ENCODE measurements around the gene SUOX. TPM values are rescaled to one million over a fixed set of nuclear protein-coding genes. Genes with fewer than 3 reads are reported as not detected.
"Not testable (repeated sequence)": the region's sequence is repeated elsewhere in the genome, so short reads cannot be mapped to it uniquely, and the experiment has no call there.

The SUOX gene
- total and polyA plus RNA-seq, 3 experiments from 2014 or later = 0.90 to 2.5 (median 2.3) TPM

DNA sequence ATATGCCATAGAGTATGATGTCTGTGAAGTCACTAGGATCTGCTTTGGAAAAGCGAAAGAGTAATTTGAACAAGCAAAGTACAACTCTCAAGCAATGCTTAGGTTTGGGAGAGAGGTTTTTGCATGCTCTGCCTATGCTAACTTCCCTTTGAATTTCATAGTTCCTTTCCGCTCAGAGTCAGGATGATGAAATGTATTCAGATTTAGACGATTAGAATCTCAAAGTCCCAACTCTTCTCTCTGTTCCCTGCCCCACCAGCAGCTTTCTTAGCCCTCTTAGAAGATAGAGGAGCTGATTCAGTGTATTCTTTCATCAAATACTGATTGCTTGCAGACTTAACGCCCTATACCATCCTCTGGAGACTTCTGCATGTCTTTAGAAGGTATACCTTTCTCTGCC, 11.7 kb upstream of the SUOX start:
- no peak for DNase-seq
- ChIA-PET CTCF (interaction anchor here (1.0 to 3.3 kb wide), 3 partner anchors 10 to 21 kb away, joined by 3 to 19 read pairs (median 3); no protein-coding TSS in a partner anchor), POLR2A (no interaction called here)
- Mint-ChIP-seq H3K36me3 (peaks cover 0 to 71% (median 12%) of the 10 kb centered on the region in 3 donors), H3K27me3 (no peaks in the 10 kb centered on the region), H3K4me3 (no peak overlapping the region), H3K9me3 (no peaks in the 10 kb centered on the region), H3K27ac (peak overlapping the region in 2 of 8 donors; percentile 45 to 68), H3K4me1 (peaks cover 0 to 13% (median 6%) of the 10 kb centered on the region in 3 donors)
- H3K27me3 ChIP-seq (ENCODE audit: insufficient read depth, low read length, poor library complexity, severe bottlenecking) = no peaks in the 10 kb centered on the region
- no peaks in the 10 kb centered on the region for H3K9me3 ChIP-seq (ENCODE audit: low read length)
- peaks cover 14% of the 10 kb centered on the region for H3K36me3 ChIP-seq (ENCODE audit: insufficient read depth, low read length)
- no peak overlapping the region for H3K27ac ChIP-seq (ENCODE audit: low read depth, low read length)
- no peaks in the 10 kb centered on the region for H3K4me1 ChIP-seq (ENCODE audit: insufficient read depth, low read length)
- no peak overlapping the region for H3K4me3 ChIP-seq (ENCODE audit: low read length)

- H3K36me3 ChIP-seq (ENCODE audit: insufficient read depth, low read length) = peaks cover 21% of the 10 kb centered on the region
- Mint-ChIP-seq H3K36me3 (peaks cover 0 to 71% (median 17%) of the 10 kb centered on the region in 3 donors), H3K27ac (peak overlapping the region in 3 of 8 donors; percentile 29 to 57 (median 45))
- H3K27ac ChIP-seq (ENCODE audit: low read depth, low read length); H3K4me3 Mint-ChIP-seq; H3K9me3 ChIP-seq (ENCODE audit: low read length); H3K4me1 ChIP-seq (ENCODE audit: insufficient read depth, low read length); H3K4me3 ChIP-seq (ENCODE audit: low read length); H3K9me3 Mint-ChIP-seq; H3K27me3 ChIP-seq (ENCODE audit: insufficient read depth, low read length, poor library complexity, severe bottlenecking); H3K4me1 Mint-ChIP-seq; H3K27me3 Mint-ChIP-seq; DNase-seq; POLR2A ChIA-PET: not testable (repeated sequence)
- CTCF ChIA-PET = interaction anchor here (1.1 to 3.3 kb wide), 2 partner anchors 10 to 44 kb away, joined by 3 to 19 read pairs; no protein-coding TSS in a partner anchor
Observed at GRCh38 chr12:55985976-55986375, 11.1 kb upstream of the SUOX start.

DNA sequence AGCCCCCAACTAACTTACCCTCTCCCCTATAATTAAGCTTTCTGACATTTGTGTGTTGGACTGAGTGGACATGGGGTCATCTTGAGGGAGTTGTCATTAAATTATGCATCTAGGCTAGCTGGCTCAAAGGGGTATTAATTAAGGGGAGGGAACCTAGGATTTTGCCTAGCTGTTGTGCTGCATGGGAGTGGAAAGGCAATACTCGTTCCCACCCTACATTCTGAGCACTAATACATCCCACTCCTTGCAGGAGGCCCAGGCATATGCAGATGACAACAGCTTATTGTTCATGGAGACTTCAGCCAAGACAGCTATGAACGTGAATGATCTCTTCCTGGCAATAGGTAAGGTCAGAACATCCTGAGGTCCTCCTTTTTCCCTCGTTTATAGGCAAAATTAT, 6.0 kb upstream of the SUOX start:
- Mint-ChIP-seq H3K36me3 (peaks cover 0 to 75% (median 22%) of the 10 kb centered on the region in 3 donors), H3K9me3 (no peaks in the 10 kb centered on the region), H3K4me3 (no peak overlapping the region), H3K27ac (peak overlapping the region in 1 of 8 donors; percentile 17), H3K27me3 (no peaks in the 10 kb centered on the region), H3K4me1 (peaks cover 3% of the 10 kb centered on the region in 3 donors)
- Histone ChIP-seq H3K9me3 (ENCODE audit: low read length) (no peaks in the 10 kb centered on the region), H3K27me3 (ENCODE audit: insufficient read depth, low read length, poor library complexity, severe bottlenecking) (no peaks in the 10 kb centered on the region), H3K27ac (ENCODE audit: low read depth, low read length) (no peak overlapping the region), H3K4me1 (ENCODE audit: insufficient read depth, low read length) (no peaks in the 10 kb centered on the region), H3K36me3 (ENCODE audit: insufficient read depth, low read length) (peaks cover 46% of the 10 kb centered on the region), H3K4me3 (ENCODE audit: low read length) (no peak overlapping the region)
- DNase-seq = no peak
- POLR2A ChIA-PET = interaction anchor here (0.5 to 1.4 kb wide), 3 partner anchors 17 to 63 kb away, joined by 3 to 6 read pairs (median 3); partner anchors contain the start of gene RAB5B
- CTCF ChIA-PET = interaction anchor here (1.1 to 1.3 kb wide), 3 partner anchors 9 to 56 kb away, joined by 3 to 4 read pairs (median 4); no protein-coding TSS in a partner anchor

- Mint-ChIP-seq H3K9me3 (no peaks in the 10 kb centered on the region), H3K27ac (peak overlapping the region in 3 of 8 donors; percentile 34 to 69 (median 42)), H3K4me3 (no peak overlapping the region), H3K36me3 (peaks cover 0 to 61% (median 20%) of the 10 kb centered on the region in 3 donors), H3K27me3 (no peaks in the 10 kb centered on the region), H3K4me1 (peaks cover 7 to 14% (median 9%) of the 10 kb centered on the region in 3 donors)
- Histone ChIP-seq H3K27me3 (ENCODE audit: insufficient read depth, low read length, poor library complexity, severe bottlenecking) (no peaks in the 10 kb centered on the region), H3K36me3 (ENCODE audit: insufficient read depth, low read length) (peaks cover 46% of the 10 kb centered on the region), H3K4me1 (ENCODE audit: insufficient read depth, low read length) (peaks cover 5% of the 10 kb centered on the region), H3K27ac (ENCODE audit: low read depth, low read length) (no peak overlapping the region), H3K4me3 (ENCODE audit: low read length) (no peak overlapping the region), H3K9me3 (ENCODE audit: low read length) (no peaks in the 10 kb centered on the region)
- no peak for DNase-seq
- ChIA-PET CTCF (interaction anchor here (0.8 to 1.5 kb wide), 3 partner anchors 13 to 255 kb away, joined by 3 to 6 read pairs (median 3); partner anchors contain the start of gene ZC3H10), POLR2A (interaction anchor here (0.6 kb wide), 1 partner anchor 44 kb away, joined by 3 read pairs; no protein-coding TSS in a partner anchor)
Observed at GRCh38 chr12:55993230-55993853, 3.7 kb upstream of the SUOX start.

- Histone ChIP-seq H3K4me1 (ENCODE audit: insufficient read depth, low read length) (peaks cover 5% of the 10 kb centered on the region), H3K27ac (ENCODE audit: low read depth, low read length) (no peak overlapping the region), H3K27me3 (ENCODE audit: insufficient read depth, low read length, poor library complexity, severe bottlenecking) (no peaks in the 10 kb centered on the region), H3K4me3 (ENCODE audit: low read length) (no peak overlapping the region), H3K9me3 (ENCODE audit: low read length) (no peaks in the 10 kb centered on the region), H3K36me3 (ENCODE audit: insufficient read depth, low read length) (peaks cover 36% of the 10 kb centered on the region)
- peaks cover 11 to 14% (median 13%) of the 10 kb centered on the region in 3 donors for H3K4me1 Mint-ChIP-seq
- POLR2A ChIA-PET = interaction anchor here (0.8 kb wide), 1 partner anchor 11 kb away, joined by 3 read pairs; no protein-coding TSS in a partner anchor
- H3K27me3 Mint-ChIP-seq = peaks cover 0 to 5% of the 10 kb centered on the region in 2 donors
- no peak overlapping the region for H3K4me3 Mint-ChIP-seq
- CTCF ChIA-PET = interaction anchor here (0.6 to 4.7 kb wide), 22 partner anchors 10 to 256 kb away, joined by 3 to 22 read pairs (median 4); partner anchors contain the start of genes DNAJC14, PA2G4 and RAB5B
- H3K36me3 Mint-ChIP-seq = peaks cover 0 to 44% (median 18%) of the 10 kb centered on the region in 3 donors
- H3K27ac Mint-ChIP-seq = peak overlapping the region in 1 of 8 donors; percentile 26
- DNase-seq = no peak
- H3K9me3 Mint-ChIP-seq = no peaks in the 10 kb centered on the region
Observed at GRCh38 chr12:55995366-55995765, 1.7 kb upstream of the SUOX start.

GRCh38 chr12:55996201-55996714, 818 bp upstream of the SUOX start:
- ChIA-PET POLR2A (interaction anchor here (0.8 kb wide), 1 partner anchor 10 kb away, joined by 3 read pairs; no protein-coding TSS in a partner anchor), CTCF (interaction anchor here (0.6 to 4.7 kb wide), 30 partner anchors 11 to 257 kb away, joined by 3 to 22 read pairs (median 4); partner anchors contain the start of genes DNAJC14, PA2G4, RAB5B and RNF41)
- H3K4me1 ChIP-seq (ENCODE audit: insufficient read depth, low read length) = peaks cover 5% of the 10 kb centered on the region
- Mint-ChIP-seq H3K27ac (peak overlapping the region in 5 of 8 donors; percentile 29 to 83 (median 78)), H3K9me3 (no peaks in the 10 kb centered on the region), H3K36me3 (peaks cover 0 to 35% (median 13%) of the 10 kb centered on the region in 3 donors), H3K27me3 (peaks cover 0 to 5% of the 10 kb centered on the region in 2 donors), H3K4me3 (peak overlapping the region in 1 of 7 donors; percentile 37), H3K4me1 (peaks cover 11 to 14% (median 13%) of the 10 kb centered on the region in 3 donors)
- peaks cover 27% of the 10 kb centered on the region for H3K36me3 ChIP-seq (ENCODE audit: insufficient read depth, low read length)
- no peaks in the 10 kb centered on the region for H3K9me3 ChIP-seq (ENCODE audit: low read length)
- no peak overlapping the region for H3K4me3 ChIP-seq (ENCODE audit: low read length)
- H3K27me3 ChIP-seq (ENCODE audit: insufficient read depth, low read length, poor library complexity, severe bottlenecking) = no peaks in the 10 kb centered on the region
- DNase-seq = peak; percentile 43 to 74 (median 60)
- no peak overlapping the region for H3K27ac ChIP-seq (ENCODE audit: low read depth, low read length)

DNA sequence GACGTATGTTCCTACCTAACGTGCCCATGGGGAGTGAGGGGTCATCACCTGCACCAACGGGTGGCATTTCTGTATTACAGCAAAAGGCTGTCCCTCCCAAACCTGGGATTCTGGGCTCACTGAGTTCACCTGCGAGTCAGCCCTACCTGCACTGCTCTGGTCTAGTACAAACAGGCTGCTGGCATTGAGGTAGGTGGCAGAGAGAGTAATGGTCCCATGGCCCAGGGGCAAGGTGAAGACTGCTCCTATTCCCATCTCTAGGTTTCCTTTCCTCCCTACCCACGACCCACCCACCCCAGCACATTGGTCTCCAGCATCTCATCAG, 421 bp downstream of the SUOX start:
- ChIA-PET POLR2A (interaction anchor here (0.7 to 0.9 kb wide), 2 partner anchors 44 to 115 kb away, joined by 3 read pairs; no protein-coding TSS in a partner anchor), CTCF (interaction anchor here (1.1 to 4.7 kb wide), 4 partner anchors 8 to 31 kb away, joined by 4 to 22 read pairs (median 12); partner anchors contain the start of gene RAB5B)
- peaks cover 0 to 22% (median 7%) of the 10 kb centered on the region in 3 donors for H3K36me3 Mint-ChIP-seq
- Histone ChIP-seq H3K4me1 (ENCODE audit: insufficient read depth, low read length) (peaks cover 5% of the 10 kb centered on the region), H3K36me3 (ENCODE audit: insufficient read depth, low read length) (peaks cover 17% of the 10 kb centered on the region), H3K9me3 (ENCODE audit: low read length) (no peaks in the 10 kb centered on the region), H3K27ac (ENCODE audit: low read depth, low read length) (peak overlapping the region; percentile 68), H3K4me3 (ENCODE audit: low read length) (no peak overlapping the region), H3K27me3 (ENCODE audit: insufficient read depth, low read length, poor library complexity, severe bottlenecking) (no peaks in the 10 kb centered on the region)
- no peaks in the 10 kb centered on the region for H3K9me3 Mint-ChIP-seq
- H3K27me3 Mint-ChIP-seq = peaks cover 0 to 5% of the 10 kb centered on the region in 2 donors
- H3K4me3 Mint-ChIP-seq = peak overlapping the region in 3 of 7 donors; percentile 31 to 69 (median 44)
- H3K4me1 Mint-ChIP-seq = peaks cover 11 to 14% (median 13%) of the 10 kb centered on the region in 3 donors
- H3K27ac Mint-ChIP-seq = peak overlapping the region in 1 of 8 donors; percentile 55
- DNase-seq = no peak
